DMS53 treated with DMSO at 0.1 percent for 48 hours (cell line): ENCODE measurements around the gene SRCAP.

Experiments used
- DNase-seq: peaks from one replicate; lab custom pipeline; 2025; ENCODE audit not compliant: unreplicated experiment; lab: John Stamatoyannopoulos, UW

SRCAP gene

GRCh38 chr16:30787613-30788378, 88.8 kb downstream of the SRCAP start:
- DNase-seq, result no peak
